GM18868 (cell line): ENCODE results near the gene RAB44.
A peak's percentile ranks its signal among the peaks of the same experiment; 100 is the strongest.

Experiments used
- ATAC-seq: cut with Tn5 transposase; IDR thresholded peaks from one replicate; pipeline ENCODE4 v1.9.1; 2021; ENCODE audit warnings: mild to moderate bottlenecking, moderate library complexity; ENCODE audit not compliant: unreplicated experiment

RAB44 gene

DNA sequence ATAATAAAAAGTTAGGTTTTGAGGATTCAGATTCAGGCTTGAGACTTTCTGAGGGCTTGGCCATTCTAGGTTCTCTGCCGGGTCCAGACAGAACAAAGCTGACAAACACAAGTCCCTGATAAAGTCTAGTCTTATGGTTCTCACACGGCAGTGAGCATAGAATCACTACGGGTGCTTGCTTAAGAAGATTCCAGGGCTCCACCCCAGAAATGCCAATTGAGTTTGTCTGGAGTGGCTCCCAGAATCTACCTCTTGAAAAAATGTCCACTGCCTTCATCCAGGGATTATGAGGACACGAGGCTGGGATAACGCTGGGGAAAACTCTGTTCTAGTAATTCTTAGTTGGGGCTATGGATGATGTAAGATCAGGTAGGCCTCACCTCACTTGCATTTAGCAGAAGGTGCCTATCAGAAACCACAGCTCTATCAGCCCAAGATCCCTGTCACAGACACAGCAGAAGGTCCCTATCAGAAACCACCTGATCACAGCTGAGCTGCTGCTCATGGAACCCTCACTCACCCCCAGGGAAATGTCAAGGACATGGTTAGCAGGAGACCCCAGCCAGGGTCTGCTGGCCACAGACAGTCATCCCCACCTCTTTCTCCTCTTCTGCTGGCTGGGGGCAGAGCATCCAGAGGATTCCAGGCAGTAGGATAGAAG, 52.3 kb downstream of the RAB44 start:
- ATAC-seq, result no peak

DNA sequence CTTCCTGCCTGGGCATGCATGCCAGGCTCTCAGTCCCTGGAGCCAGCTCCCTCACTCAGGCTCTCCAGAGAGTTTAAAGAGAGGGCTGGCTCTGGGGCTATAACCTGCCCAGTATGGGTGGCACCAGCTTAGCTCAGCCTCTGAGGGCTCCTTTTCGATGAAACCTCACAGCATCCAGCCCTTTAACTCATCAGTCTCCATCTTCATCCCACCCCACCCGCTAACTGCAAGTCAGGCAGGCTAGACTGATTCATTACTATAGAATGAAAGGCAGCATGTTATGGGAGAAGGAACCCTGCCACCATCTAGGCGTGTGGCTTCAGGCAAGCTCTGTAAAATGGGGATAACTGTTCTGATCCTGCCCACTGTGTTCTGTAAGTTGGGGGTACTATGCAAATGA, 53.5 kb downstream of the RAB44 start:
- ATAC-seq, result no peak

DNA sequence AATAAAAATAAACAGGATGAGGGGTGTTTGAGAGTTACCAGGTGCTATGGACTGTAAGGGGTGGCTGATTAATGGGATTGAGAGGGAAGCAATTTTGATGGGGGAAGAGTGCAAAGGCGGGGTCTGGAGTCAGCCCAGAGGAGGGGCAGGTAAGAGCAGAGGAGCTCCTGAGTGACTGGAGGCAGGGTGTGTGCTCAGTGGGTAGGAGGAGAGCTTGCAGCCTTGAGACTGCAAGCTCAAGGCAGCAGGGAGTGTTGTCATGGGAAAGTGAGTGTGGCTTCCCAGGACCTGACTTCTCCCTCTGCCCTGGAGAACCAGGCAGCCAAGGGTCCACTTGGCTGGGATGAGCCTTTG, 54.2 kb downstream of the RAB44 start:
- ATAC-seq, result no peak

DNA sequence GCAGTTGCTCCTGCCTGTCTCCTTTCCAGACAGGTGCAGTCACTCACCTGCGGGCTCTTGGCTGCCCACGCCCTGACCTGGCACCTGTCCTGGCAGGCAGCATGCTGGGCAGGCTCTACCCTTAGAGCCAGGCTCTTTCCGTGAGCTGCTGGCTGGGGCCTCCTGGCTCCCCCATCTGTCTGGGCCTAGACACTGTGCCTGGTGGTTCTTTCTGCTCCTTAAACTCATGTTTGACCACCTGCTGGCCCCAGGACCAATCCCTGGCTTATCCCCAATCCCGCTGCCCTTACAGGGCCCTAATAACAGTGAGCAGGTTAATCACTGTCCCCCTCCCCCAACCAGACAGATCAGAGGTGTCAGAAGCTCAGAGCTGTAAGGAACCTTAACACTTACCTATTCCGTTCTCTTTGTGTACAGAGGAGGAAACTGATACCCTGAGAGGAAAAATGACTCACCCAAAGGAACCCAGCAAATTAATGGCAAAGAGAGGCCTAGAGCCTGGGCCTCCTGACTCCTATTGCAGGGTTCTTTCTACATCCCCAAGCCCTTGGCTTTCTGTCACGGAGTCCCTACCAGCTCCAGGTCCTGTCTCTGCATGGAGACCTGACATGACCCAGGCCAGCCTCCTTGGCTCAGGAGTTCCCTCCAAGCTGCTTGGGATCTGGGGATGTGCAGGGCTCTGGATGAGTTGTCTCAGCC, 54.7 kb downstream of the RAB44 start:
- ATAC-seq, result no peak

DNA sequence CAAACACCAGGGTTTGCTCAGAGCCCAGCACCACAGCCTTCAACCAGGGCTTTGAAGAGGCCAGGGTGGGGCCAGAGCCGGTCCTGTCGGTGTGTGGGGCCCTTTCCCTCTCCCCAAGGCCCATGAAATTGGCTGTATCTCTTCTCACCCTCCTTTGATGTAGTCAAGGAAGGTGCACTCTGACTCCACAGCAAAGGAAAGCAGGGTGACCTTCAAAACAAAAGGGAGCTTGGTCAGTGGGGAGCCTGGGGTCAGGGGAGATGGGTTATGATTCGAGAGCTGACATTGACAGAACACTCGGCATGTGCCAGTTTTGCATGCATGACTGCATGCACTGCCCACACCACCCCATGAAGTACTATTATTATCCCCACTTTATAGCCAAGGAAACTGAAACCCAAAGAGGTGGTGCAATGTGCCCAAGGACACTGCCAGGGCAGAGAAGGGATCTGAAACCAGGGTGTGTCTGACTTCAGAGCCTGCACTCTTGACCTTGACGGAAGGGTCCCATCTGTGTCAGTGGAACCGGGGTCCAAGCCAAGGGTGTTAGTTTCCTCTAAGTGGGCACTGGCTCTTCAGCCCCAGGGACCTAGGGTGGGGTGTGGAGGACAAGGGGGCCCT, 55.4 kb downstream of the RAB44 start:
- ATAC-seq, result peak; percentile 42

DNA sequence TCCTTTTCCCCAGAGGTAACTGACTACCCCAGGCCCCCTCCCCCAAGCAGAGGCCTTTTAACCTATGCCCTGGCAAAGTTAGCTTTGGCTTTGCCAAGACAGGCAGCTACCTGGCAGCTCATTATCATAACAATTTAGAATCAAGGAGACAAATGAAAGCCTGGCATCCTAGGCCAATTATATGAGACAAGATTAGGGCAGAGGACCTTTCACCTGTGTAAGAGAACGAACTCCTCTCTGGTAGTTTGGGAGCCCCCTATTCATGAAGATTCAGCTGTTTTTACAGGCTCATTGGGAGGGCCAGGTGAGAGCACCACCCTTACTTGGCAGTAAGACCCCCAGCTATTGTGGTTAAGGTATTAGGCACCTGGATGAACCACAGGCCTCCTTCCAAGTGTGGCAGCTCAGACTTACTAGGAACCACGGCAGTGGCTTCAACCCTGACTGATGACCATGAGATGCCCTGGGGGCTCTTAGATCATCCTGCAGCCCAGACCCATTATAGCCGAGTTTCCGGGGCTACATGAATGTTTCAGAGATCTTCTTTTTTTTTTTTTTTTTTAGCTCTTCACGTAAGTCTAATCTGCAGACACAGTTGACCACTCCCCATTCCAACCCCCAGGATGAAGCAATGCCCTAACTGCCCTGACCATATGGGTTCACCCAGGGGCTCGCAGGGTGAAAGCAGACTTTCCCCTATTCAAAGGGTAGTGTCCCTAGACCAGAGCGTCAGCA, 56.2 kb downstream of the RAB44 start:
- no peak for ATAC-seq

DNA sequence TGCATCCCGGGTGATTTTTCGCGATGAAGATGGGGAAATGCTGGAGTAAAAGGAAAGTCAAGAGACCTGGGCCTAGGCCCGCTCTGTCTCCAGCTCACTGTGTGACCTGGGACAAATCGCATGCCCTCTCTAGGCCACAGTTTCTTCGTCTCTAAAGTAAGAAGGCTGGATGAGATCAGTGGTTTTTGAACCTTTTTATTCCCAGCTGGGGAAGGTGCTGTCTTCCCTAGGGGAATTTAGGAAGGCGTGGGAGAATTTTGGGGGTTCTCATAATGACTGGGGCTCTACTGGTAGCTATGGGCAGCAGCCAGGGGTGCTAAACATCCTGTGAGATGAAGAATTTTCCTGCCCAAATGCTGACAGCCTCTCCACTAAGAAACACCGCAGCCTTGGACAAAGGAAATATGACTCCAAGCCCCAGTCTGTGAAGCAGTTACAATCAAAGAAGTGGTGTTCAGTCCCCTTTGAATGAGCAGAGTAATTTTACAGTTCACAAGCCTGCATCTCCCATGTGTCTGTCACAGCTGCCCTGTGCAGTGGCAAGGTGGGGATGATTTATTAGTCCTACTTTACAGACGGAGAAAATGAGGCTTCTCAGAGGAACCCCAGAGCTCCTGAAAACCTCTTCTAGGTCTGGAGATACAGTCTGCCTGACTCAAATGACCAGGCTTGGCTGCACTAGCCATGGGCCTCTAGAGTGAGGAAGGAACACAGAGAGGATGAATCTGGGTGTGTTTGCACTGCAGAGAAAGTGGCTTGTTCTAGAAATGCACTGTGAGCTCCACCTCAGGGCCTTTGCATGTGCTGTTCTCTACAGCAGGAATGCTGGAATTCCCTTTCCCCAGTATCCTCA, 57.2 kb downstream of the RAB44 start:
- ATAC-seq, result no peak

DNA sequence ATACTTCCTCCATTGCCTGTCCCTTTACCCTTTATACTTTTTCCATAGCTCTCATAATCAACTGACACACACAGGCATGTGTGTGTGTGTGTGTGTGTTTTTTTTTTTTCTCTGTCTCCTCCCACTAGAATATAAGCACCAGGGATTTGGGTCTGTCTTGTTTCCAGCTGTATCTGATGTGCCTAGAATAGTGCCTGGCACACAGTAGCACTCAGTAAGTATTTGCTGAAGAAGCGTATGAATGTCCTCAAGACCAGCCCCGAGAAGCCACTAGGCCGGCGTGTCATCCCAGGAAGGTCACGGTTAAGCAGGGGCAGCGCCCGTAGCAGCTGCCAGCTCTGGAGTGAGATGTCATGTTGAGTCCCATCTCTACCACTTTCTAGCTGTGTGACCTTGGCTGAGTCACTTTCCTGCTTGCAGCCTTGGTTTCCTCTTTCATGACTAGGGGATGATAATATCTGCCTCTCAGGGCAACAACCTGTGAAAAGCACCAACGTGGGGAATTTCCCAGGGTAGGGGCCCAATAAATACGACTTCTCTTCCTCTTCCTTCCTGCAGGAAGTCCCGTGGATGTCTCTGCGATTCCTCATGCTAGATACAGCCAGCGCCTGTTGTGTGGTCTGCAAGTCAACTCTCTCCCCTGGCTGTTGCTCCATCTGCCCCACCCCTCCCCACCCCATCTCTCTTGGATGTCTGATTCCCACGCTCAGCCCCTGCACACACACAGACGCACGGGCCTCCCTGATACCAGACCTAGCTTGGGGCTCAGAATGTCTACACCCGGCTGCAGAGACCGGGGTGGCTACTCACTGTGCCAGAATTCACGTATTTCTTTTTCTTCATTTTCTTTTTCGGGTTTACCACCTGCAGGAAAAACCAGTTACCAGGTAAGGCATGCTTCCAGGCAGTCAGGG, 58.1 kb downstream of the RAB44 start:
- ATAC-seq, result peak; percentile 41

DNA sequence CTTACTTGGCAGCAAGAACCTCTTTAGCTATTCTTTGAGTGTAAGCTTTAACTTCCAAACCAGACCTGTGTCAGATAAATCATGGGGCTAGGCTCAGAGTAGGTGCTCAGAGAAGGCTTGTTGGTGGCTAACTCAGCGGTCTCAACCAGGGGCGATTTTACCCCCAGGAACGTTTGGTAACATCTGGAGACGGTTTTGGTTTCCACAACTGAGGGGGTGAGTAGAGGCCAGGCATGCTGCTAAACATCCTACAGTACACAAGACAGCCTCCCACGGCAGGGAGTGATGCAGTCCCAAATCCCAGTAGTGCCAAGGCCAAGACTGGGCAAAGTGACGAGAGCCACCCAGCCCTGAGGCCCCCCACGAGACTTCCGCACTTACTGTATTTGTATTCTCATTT, 59.2 kb downstream of the RAB44 start:
- ATAC-seq, result no peak

DNA sequence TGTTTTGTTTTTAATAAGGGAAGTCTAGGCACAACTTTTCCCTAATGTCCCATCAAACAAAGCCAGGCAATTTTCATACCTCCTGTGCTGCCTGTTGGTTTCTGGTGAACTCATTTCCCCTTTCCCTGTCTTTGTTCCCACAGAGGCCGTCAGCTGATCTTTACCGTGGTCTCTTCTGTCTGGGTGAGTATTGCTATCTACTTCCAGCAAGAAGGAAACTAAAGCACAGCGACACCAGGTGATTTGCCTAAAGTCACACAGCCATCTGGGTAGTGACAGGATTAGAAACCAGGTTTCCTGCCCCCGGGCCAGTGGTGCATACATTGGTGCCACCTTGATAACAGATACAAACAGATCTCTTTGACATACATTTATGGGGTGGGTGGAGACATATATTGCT, 59.6 kb downstream of the RAB44 start:
- ATAC-seq, result peak; percentile 29

DNA sequence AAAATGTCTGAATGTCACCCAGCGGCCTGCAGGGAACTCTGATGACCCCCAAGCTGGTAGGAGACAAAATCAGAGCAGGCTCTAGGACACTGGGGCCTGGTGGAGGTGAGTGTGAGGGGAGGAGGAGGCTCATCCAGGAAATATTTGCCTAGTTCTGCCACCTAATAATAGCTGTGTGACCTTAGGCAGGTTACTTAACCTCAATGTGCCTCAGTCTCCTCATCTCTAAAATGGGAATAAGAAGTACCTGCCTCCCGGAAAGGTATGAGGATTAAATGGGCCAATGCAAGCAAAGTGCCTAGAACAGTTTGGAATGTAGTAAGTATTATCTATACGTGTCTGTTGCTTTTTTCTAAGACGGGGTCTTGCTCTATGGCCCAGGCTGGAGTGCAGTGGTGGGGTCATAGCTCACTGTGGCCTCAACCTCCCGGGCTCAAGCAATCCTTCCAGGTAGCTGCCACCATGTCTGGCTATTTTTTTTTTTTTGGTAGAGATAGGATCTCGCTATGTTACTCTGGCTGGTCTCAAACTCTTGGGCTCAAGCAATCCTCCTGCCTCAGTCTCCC, 60.4 kb downstream of the RAB44 start:
- no peak for ATAC-seq

DNA sequence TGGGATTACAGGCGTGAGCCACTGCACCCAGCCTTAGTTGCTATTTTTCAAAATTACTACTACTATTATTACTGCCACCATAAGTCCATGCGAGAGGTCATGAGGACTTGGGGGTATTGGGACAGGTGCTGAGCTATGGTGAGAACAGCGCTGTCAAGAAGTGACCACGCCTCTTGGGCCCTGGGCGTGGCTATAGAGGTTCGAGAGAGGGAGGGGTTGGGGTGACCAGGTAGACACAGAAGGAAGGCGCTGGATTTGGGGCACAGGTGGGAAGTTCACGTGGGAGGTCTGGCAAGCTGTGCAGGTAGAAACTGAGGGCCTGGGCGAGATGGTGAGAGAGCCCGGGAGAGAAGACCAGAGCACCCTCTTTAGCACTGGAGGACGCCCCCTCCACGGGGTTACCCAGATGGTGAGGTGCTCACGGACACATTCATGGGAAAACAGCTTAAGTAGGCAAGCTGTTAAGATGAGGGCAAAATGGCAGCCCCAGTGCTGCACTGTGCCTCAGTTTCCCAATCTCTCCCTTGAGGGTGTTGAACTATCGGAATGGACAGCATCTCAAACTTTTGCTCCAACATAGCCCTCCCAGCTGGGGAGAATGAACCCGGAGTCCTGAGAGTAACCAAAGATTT, 61.0 kb downstream of the RAB44 start:
- no peak for ATAC-seq

DNA sequence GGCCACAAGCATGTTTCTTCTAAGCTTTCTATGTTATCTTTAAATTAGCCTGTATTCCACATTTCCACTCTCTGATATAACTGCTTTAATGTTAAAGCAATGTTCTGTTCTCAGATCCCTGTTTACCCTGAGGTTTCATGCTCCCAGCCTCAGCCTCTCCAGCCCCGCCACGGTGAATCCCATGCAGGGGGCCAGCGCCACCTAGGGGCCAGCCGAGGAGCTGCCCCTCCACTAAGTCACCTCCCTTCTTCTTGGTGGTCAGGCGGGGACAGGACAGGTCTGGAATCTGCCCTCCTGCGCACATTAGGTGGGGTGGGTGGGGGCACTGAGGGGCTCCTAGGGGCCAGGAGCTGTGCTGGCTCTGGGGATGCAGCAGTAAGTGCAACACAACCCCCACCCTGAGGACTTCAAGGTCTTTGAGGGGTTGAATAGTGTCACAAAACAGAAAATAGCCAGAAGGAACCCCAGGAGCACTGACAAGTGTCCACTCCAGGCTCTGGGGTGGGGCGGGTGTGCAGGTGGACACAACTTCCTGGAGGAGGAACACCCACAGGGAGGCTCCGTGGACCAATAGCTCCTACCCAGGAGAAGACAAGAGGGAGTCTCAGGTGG, 61.6 kb downstream of the RAB44 start:
- ATAC-seq, result peak; percentile 38

DNA sequence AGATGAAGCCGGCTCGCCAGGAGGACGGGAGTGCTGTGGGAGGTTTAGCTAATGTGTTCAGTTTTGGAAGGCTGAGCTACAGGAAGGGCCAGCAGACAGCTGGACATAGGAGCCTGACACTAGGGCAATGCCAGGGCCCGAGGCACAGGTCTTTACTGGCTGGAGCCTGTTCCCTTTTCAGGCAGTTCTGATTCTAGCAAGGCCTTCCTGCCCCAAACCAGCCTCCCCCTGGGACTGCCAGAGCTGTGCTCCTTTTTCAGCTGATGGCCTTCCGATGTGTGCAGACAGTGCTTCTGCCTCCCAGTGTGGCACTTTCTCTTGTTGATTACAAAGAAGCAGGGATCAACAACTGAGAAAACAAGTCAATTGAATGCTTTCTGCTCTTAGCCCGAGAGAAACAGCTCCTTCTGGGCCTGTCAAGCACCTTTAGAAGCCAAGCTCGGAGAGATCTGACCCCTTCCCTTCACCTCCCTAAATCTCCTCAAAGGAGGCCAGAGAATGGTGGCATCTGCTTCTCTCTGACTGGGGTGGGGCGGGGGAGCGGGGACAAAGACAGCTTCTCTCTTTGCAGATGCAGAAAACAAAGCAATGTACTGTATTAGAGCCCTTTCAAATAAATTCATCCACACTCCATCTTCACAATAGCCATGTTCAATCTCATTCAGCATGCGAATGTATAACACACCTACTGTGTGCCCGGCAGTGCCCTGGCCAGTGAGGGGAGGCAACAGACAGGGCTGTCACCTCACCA, 63.2 kb downstream of the RAB44 start:
- no peak for ATAC-seq

DNA sequence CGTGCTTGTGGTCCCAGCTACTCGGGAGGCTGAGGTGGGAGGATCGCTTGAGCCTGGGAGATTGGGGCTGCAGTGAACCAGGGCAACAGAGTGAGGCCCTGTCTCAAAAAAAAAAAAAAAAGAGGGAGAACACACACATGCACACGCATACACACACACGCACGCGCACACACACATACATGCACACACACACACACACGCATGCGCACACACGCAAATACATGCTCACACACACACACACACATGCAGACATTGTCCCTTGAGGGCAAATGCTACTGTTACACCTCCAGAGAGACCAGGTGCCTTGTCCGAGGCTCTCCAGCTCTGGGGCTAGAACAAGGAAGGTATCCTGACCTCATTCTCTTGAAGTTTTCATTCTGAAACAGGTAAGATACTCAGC, 64.5 kb downstream of the RAB44 start:
- no peak for ATAC-seq

DNA sequence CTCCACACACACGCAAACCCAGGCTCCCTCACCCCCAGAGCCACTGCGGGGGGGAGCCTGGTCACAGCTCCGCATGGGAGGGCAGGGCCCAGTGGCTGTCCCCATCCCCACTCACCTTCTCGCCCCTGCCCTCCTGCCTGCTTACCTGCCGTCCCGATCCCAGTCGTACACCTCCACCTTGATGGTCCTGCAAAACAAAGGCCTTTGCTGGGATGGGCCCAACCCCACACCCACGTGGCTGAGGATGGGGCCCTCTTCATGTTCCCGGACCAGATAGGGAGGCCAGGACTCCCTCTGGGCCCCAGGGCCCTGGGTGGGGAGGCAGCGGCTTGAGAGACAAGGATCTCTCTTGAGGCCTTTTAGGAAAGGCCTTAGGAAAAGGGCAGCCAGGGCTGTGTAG, 67.6 kb downstream of the RAB44 start:
- ATAC-seq, result no peak

DNA sequence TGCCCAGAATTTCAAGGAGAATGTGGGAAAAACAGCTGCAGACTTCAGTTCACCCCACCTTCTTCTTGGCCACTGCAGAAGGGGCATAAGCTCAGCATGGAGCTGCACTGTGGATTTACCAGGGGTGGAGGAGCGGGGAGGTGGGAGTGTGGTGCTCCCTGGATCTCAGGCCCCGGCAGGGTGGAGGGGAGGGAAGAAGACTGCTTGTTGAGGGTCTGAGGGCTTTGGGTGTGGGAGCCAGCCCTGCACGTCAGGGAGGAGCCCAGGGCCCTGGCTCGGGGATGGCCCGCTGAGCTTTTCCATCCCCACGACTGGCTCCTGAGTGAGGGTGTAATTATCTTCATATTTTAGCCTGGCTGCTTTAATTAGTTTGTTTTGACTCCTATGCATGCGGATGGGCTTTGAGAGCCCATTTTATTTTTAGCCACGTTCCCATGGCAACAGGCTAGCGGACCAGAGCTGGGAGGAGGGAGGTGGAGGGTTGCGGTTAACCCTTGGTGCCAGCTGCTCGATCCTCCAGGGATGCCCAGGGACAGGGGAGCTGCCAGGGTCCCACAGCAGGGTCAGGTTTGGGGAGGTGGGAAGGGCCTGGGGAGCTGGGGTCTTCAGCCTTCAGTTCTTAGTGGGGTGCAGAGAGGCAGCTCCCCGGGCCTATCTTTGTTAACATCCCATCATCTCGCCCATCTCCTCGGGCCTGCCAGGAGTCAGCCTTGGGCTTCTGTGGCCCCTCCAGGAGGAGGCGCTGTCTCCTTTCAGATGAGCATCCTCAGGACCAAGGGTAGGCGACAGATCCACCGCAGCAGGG, 68.2 kb downstream of the RAB44 start:
- ATAC-seq, result peak; percentile 76
